HG02852 (cell line): ENCODE results near the gene ATP2C1.
"Not testable (repeated sequence)": the region's sequence is repeated elsewhere in the genome, so short reads cannot be mapped to it uniquely, and the experiment has no call there.

Experiments
- ATAC-seq: cut with Tn5 transposase; IDR thresholded peaks from one replicate; pipeline ENCODE4 v1.9.1; 2021; ENCODE audit warnings: mild to moderate bottlenecking, moderate library complexity; ENCODE audit not compliant: unreplicated experiment

ATP2C1 gene

GRCh38 chr3:130935761-130936492 is 42.0 kb downstream of the ATP2C1 start:
- ATAC-seq = no peak

- no peak for ATAC-seq
Observed at GRCh38 chr3:130939753-130940152, 45.9 kb downstream of the ATP2C1 start.

- no peak for ATAC-seq
Observed at GRCh38 chr3:130941793-130942192, 47.9 kb downstream of the ATP2C1 start.

- no peak for ATAC-seq
Observed at GRCh38 chr3:130946882-130947281, 53.0 kb downstream of the ATP2C1 start.

- no peak for ATAC-seq
Observed at GRCh38 chr3:130948001-130948773, 54.3 kb downstream of the ATP2C1 start.

GRCh38 chr3:130948929-130949328 is 55.0 kb downstream of the ATP2C1 start:
- ATAC-seq = no peak

GRCh38 chr3:130950124-130950523 is 56.2 kb downstream of the ATP2C1 start:
- ATAC-seq = no peak

- ATAC-seq = no peak
Observed at GRCh38 chr3:130950641-130951040, 56.8 kb downstream of the ATP2C1 start.

- no peak for ATAC-seq
Observed at GRCh38 chr3:130955481-130955880, 61.6 kb downstream of the ATP2C1 start.

GRCh38 chr3:130956281-130956680 is 62.4 kb downstream of the ATP2C1 start:
- no peak for ATAC-seq

GRCh38 chr3:130956721-130957120 is 62.8 kb downstream of the ATP2C1 start:
- ATAC-seq = no peak

- ATAC-seq = no peak
Observed at GRCh38 chr3:130960139-130960795, 66.4 kb downstream of the ATP2C1 start.

- no peak for ATAC-seq
Observed at GRCh38 chr3:130961458-130961857, 67.6 kb downstream of the ATP2C1 start.

- no peak for ATAC-seq
Observed at GRCh38 chr3:130963444-130963843, 69.6 kb downstream of the ATP2C1 start.

GRCh38 chr3:130963878-130964277 is 70.0 kb downstream of the ATP2C1 start:
- ATAC-seq = no peak

GRCh38 chr3:130967281-130967680 is 73.4 kb downstream of the ATP2C1 start:
- no peak for ATAC-seq

GRCh38 chr3:130968221-130968620 is 74.3 kb downstream of the ATP2C1 start:
- no peak for ATAC-seq

GRCh38 chr3:130969621-130970020 is 75.7 kb downstream of the ATP2C1 start:
- ATAC-seq = no peak

- ATAC-seq = no peak
Observed at GRCh38 chr3:130971208-130971607, 77.3 kb downstream of the ATP2C1 start.

GRCh38 chr3:130972592-130972991 is 78.7 kb downstream of the ATP2C1 start:
- ATAC-seq = not testable (repeated sequence)

- no peak for ATAC-seq
Observed at GRCh38 chr3:130973406-130973805, 79.5 kb downstream of the ATP2C1 start.

GRCh38 chr3:130974201-130974600 is 80.3 kb downstream of the ATP2C1 start:
- ATAC-seq = no peak
